NCI-H1417 treated with DMSO at 0.1 percent for 48 hours (cell line): ENCODE measurements around the gene TNFAIP8L3.

Experiments
- DNase-seq: peaks from one replicate; lab custom pipeline; 2025; lab: John Stamatoyannopoulos, UW

TNFAIP8L3 gene

DNA sequence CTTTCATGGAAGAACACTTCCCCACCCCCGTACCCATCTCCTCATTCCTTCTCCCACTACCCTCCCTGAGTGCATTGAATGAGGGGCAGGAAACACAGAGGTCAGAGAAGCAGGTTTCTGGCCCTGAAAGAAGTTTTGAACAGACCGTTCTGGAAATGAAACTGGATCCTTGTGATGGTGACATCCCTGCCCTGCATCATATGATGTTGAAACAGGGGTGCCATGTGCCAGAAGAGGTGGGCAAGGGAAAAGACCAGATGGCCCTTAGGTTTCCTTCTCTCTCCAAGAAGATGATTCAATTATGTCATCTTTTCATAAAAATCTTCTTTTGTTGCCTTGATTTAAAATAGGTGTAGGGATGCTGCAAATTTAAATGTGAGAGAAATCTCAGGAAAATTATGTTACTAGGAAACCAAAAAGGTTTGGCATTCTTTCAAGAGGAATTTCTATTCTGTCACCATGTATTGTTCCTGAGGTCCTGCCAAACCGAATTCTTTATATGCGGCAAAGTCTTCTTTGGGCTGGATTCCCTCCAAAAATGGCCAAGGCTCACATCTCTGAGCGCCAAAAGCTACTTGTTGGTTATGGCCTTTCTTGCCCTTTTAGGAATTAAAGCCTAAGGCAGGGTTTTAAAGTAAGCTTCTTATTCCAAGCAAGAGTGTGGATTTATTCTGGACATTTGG is 19.9 kb upstream of the TNFAIP8L3 start:
- no peak for DNase-seq

DNA sequence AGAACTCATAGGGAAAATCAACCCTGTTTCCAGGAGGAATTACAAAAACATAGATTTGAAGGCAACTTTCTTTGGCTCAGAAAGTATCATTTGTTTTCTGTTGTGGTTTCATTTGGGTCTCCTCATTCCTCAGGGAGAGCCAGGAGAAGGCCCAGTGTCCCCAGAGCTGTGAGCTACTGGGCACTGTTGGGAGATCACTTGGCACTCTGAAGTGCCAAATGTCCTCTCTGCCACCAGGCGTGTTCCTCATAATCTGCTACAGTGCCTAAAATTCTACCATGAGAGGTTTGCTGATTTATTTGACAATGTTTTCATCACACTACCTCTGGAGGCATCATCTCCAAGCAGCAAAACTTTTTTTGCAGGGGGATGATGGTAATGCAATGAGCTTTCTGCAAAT is 17.4 kb upstream of the TNFAIP8L3 start:
- no peak for DNase-seq

DNA sequence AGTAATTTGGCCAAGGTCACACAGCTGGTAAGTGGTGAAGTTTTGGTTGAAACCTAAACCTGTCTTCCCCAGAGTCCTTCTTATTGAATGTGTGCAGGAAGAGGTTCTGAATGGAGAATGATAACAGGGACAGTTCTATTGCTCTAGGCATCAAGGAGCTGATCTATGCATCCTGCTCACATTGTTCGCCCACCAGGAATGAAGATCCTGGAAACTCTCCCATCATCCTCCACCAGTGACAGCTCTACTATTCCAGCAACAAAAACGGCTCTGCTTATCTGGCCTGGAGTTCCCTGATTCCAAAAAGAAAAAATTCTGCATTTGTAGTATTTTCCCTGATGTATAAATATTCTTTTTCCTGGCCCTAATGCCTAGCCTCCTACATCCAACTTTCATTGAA is 16.4 kb upstream of the TNFAIP8L3 start:
- no peak for DNase-seq

DNA sequence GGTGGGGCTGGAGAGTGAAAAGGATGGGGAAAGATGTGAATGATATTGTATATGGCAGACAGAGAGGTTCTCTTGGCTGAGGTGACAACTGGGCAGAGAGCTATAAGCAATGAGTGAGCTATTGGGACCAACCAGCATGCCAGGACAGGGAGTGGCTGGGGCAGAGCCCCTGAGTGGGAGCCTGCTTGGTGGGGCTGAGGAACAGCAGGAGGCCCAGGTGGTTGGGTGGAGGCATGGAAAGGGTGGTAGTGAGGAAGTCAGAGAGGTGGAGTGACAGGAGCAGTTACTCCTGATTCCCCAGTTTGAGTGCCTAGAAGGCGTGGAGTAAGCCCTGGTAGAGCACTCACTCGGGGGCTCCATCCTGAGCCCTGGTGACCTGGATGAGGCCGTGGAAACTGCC is 15.5 kb upstream of the TNFAIP8L3 start:
- no peak for DNase-seq

DNA sequence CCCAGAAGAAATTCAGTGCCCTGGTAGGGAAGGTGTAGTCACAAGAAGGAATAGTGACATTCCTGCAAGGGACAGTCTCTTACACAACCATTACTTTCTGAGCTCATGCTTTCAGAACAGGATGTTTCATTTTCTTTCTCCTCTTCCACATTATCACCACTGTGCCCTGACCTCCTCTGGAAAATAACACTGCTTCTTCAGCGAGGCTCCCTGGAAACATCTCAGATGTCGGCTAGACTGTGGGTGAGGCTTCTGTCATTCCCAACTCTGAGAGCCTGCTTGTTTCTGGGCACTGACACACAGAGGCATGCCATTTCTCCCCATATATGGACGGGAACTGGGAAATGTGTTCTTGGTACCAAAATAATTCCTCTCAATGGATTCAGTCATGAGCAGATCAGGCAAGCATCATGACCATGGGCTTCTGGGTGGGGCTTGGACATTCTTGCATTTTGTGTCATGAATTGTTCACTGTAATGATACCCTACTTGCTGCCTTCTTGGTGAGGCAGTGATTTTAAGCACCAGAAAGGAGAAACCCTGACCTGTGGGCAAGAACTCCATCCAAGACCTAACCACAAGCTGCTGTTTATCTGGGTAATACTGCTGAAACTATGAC is 14.3 kb upstream of the TNFAIP8L3 start:
- no peak for DNase-seq

DNA sequence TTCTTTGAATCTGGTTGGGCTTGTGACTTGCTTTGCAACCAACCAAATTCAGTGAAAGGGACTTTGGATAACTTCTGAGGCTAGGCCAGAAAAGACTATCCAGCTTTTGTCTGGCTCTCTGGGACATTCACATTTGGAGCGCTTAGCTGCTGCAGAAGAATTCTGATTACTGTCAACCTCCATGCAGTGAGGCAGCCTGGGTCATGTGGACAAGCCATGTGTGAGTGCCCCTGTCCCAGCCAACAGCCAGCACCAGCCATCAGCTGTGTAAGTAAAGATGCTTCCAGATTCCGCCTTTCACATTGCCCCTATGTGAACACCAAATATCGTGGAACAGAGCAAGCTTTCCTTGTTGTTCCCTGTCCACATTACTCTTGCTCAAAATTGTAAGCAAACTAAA is 12.9 kb upstream of the TNFAIP8L3 start:
- no peak for DNase-seq

DNA sequence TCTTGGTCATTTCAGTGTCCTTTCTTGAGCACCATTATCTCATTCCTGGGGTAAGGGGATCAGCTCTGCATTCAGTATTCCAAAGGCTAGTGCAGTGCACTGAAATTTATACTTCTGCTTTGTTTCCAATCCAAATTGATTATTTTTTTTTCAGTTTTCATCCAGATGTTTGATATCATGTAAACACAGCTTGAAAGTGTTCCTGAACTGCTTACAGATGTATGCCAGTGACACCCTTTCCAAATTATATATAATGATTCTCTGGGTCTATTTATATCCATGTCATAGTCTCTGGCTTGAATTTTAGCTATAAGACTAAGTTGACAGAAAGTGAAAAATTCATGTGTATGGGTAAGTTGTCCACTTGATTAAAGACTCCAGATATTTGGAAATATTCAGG is 11.8 kb upstream of the TNFAIP8L3 start:
- DNase-seq, result no peak

DNA sequence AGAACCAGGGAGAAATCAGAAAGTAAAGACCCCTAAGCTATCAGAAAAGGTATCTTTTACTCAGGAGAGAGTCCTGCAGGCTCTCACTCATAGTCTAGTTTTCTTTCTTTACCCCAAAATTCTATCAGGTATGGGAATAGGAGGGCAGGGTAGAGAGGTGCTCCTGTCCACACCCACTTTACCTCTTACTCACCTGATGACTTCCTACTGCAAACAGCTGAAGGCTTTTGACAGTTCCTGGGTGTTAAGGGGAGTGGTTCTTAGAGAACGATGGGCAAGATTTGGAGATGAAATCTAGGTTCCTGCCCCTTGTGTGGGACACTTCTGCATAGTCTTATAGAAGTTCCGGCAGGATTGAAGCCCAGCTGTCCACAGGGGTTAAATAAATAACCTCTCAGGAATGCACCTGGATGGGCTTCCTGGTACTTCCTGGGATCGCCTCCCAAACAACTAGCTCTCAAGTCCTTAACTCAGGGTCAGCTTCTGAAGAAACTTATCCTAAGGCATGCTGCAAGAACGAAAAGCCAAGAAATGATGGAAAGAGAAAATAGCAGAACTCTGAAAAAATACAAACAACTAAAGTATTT is 10.8 kb upstream of the TNFAIP8L3 start:
- no peak for DNase-seq

DNA sequence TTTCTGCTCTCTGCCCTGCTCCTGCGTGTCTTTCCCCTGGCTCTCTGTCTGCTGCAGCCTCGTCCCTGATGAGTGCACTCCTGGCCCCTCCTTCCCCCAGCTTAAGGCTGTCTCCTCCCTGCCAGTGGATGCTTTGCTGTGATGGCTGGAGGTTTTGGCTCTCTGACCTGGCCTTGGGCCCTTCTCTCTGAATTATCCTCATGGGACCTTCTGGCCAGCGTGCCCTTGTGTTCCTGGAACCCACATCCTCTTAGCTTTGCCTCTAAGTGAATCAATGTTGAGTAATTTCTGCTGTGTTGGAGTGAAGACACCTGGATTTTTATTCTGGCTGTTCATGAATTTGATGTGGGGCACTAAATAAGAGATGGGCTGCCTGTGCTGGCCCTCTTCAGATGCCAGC is 9.8 kb upstream of the TNFAIP8L3 start:
- no peak for DNase-seq

DNA sequence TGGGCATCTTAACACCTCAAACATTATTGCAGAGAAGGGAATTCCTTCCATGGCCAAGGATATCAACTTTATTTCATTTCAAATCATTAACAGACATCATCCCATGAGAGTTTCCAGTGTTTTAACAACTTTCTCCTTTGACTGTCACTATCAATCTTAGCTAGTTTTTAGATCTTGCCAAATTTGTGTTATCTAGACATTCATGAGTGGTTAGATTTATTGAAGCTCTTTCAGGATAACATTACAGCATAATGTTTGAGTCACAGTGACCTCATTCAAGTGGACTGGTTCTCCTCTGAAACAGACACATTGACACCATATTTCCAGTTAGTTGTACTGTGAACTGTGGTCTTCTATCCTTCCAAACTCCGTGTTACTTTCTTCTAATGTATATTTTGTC is 8.6 kb upstream of the TNFAIP8L3 start:
- no peak for DNase-seq

DNA sequence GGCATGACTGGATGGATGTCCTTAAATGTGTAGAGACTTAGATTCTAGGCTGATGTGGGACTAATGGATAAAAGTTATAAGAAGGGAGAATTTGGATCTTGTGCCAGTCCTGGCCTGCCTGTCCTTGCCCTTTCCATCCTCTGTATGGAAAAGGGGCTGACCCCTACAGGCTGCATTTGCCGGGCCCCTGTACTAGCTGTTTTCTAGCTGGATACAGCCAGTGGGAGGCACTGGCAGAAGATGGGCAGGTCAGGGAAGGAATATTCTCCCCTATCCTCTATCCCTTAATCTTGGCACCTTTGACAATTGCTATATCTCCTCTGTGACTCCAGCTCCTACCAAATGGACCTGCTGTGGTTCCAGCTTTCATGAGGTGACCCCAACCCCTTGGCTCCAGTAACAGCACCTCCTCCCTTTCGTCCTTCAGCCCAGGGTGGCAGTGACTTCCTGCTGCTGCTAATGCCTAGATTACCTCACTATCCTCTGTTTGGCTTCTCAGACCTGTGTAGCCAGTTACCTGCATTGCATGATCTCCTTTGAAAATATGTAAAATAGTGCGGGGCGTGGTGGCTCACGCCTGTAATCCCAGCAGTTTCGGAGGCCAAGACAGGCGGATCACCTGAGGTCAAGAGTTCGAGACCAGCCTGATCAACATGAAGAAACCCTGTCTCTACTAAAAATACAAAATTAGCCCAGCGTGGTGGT is 6.2 kb upstream of the TNFAIP8L3 start:
- DNase-seq, result no peak

DNA sequence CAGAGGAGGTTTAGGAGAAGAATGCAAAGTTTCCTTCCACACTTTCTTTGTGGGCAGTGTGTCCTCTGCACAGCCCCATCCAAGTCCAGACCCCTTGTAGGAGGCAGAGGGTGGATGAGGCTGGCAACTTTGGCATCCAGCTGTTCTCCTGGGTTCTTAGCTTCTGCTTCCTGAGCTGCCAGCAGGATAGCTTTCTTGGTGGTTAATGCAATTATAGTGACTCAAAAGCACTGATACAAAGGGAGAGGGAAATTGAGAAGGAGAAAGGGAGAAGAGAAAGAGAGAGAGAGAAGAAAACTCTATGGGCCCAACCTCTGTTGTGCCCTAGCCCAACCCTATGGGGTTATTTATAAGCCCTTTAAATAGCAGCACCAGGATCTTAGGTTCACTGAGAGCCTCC is 4.5 kb upstream of the TNFAIP8L3 start:
- DNase-seq, result no peak

DNA sequence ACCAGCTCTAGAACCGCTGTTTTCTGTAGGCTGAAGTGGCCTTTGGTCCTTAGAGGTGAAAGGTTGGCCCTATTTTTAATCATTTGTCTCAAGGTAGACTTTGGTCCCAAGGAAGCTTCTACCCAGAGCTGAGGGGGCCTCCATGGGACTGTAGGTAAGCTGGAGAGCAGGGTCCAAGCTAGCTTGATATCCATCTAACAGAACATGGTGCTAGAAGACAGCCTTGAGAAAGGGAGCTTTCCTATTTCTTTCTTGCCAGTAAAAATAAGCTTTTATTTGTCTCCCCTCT is 3.6 kb upstream of the TNFAIP8L3 start:
- DNase-seq, result no peak

DNA sequence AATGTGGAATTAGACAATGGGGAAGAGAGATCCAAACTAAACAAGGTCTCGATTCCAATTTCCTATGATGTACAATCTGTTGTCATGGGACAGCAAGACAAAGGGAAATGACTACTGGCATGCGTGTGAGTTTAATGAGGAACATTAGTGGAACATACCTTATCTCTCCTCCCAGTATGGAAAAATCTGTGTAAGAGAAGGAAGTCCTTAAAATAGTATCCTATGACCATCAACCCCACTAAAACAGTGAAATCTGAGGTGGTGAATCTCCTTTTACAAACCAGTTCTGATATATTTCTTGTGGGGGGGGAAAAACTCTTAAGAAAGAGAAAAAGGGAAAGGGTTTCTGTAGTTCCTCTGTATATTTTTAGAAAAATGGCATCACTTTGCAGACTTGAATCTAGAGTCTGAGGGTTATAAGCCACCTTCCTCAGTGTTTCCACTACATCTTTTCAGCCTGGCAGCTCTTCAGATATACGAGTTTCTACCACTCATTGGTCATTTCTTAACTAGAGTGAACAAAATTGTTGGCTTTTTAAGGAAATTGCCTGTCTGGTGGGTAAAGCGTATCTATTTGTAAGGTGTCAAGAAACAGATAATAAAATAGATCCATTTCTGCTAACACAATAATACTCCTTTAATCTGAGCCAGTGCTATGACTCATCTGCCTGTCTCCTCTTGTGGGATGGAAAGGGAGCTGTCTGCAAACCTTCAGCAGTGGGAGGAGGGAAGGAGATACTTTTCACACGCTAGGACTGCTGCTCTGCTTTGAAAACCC is 3.0 kb upstream of the TNFAIP8L3 start:
- no peak for DNase-seq

DNA sequence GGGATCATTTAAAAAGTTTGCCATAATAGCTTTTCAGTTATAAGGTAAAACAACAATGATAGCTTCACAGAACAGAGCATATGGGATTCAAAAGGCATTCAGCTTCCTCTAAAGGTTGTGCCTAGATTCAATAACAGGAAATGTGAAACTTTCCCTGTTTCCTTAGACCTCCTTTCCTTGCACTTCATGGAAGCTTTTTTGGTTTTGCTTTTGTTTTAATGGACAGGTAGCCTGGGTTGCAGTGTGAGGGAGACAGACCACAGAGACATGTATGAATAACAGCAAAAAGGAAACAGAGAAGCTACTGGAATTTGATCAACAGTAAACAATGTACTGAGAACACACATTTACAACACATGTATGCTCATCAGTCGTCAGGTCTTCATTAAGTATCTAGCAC is 2.3 kb upstream of the TNFAIP8L3 start:
- no peak for DNase-seq

DNA sequence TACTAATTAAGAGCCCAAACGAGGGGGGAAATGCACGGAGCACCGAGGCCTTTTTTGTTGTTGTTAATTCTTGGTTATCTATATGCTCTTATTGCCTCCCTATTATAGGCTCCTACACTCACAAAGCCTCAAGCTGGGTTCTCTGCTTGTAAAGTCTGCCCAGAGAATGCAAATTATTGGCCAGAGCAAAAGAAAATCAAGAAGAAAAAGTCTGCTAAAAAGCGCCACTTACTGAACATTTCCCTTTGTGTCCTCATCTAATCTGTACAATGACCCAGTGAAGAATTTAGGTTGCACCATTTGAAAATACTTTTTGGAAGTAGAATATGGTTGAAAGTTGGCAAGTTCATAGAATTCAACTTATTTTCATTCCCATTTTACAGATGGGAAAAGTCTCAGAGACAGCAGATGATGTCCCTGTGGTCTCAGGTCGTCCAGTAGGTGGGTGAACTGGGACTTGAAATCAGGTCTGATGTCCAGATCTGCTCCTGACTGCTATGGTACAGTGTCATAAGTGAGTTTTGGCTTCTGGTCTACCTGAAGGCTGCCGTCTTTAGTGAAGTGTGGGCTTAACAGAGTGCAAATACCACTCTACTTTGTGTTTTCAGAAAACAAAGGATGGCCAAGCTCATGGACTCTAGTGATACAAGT is 1.1 kb upstream of the TNFAIP8L3 start:
- DNase-seq, result no peak

DNA sequence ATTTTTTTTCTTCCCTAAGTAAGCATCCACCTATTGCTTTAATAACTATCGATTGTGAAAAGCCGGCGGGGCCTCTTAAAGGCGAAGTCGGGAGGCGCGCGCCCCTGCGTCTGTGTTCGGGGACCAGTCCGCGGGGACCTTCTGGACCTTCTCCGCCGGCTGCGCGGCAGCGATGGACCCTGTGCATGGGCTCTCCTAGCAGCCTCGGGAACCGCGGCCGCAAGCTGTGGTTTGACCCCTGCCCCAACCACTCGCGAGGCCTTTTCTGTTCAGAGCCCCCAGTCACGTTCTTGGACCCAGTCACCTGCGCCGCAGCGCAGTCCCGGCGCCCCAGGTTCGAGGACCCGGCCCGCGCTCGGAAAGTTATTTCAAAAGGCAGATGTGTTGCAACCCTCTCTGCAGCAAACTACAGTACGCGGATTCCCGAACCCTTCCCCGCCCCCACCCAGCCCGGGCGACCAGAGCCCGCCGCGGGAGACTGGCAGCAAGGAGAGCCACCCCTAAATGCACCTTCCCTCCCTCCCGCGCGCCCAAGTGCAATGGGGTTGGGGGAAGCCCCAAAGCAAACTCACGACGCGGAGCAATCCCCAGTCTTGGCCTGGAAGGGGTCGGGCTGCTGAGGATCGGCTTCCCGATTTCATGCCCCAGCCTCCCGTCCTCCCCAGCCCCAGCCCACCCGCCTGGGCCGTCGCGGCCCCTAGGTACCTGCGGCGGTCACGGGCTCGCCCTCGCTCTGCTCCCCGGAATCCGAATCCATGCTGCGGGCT is 684 bp downstream of the TNFAIP8L3 start:
- DNase-seq, result no peak

DNA sequence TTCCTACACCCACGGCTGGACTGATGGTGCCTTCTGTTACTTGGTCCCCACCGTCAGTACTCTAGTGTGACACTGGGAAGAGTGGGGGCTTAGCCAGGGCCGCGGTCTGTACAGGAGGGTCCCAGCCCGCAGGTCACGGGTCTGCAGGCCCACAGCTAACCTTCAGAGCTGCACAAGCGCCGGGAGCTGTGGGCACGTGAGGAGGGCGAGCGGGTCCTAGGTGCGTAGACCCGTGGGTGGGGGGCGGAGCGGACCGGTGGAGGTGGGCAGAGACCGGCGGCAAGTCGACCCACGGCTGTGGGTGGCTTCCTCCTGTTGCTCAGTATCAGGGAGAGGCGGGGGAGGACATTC is 1.2 kb downstream of the TNFAIP8L3 start:
- DNase-seq, result no peak

DNA sequence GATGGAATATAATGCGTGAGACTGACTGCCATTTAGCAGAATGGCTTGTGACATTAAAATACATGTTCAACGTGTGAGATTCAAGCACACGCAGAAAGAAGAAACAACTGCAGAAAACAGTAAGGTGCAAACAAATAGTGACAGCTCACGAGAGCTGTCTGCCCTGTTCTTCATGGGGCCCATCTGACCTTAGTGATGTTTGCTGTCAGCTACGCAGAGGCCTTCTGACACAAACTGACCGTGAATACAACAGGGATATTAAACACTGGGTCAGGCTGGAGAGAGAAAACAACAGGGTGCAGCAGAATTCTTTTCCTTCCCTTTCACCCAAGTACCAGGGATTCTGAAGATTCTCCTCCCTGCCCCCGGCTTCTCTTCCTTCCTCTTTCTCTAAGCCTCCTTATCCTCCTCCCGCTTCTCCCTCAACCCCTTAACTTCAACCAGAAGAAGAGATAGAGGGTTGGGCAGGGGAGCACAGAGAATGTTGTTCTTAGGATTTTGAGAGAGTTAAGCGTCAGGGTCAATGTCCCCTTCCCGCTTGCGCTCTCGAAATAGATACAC is 2.1 kb downstream of the TNFAIP8L3 start:
- DNase-seq, result no peak

DNA sequence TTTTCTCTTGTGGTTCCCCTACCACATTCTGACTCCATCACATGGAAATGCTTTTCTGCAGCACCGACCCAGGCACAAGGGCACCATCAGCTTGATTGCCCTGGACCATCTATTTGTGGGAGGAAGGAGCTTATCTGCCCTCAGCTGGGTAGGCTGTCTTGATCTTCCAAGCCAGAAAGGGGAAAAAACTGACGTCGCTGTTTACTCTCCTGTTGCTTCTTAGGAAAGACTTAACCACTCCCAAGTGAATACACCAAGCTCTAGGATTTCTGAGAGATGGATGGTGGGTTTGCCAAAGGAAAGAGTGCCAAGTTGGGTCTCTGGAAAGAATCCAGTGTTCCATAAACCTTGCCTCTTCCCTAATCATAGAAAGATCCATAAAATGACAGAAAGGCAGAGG is 4.0 kb downstream of the TNFAIP8L3 start:
- DNase-seq, result no peak
